ENCODE data around the gene ARHGAP26. TPM values are rescaled to one million over a fixed set of nuclear protein-coding genes. Genes with fewer than 3 reads are reported as not detected.

Gene ARHGAP26
- total and polyA plus RNA-seq, 2 donors (not counting 1 experiment from before 2014, with no cell fraction given): 4.1 to 6.8 TPM

DNA sequence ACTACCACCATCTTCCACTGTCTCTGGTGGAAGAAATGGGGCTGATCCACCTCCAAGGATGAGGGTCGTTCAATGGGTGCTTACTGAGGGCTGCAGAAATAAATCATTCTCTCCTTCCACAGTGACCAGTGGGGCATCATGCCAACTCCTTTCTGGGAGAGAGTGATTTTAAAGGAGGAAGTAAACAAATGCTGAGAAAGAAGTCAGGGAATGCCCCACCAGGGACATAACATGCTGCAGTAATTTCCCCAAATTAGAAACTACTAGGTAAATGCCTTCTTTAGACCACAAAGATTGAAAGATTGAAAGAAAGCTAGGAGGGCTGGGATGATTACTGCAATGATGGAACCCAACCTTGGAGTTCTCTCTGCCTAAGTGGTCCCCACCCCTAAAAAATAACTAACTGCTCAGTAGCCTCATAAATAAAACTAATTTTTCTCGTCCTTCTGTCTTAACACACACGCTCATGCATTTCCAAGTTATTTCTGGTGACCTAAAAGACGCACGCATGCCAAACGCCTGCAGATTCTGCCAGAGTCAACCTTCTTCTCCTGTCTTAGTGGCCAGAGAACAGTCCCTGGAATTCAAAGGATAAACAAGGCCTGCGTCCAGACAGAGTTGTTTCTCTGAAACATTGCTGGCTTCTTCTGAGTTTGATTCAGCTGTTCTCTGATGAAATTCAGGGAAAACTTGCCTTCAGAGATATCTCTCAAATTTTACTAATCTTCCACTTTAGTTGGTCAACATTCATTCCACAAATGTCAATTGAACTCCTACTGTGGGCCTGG is 383.3 kb downstream of the ARHGAP26 start:
- Histone ChIP-seq H3K27me3 (ENCODE audit: control insufficient read depth, insufficient read depth, low read length) (no peaks in the 10 kb centered on the region), H3K9me3 (ENCODE audit: control insufficient read depth, insufficient read depth, low read depth, low read length) (no peaks in the 10 kb centered on the region), H3K4me2 (ENCODE audit: extremely low read depth, insufficient read depth, low read length) (no peak overlapping the region), H3K9ac (ENCODE audit: insufficient read depth, low read length) (no peak overlapping the region), H3K4me3 (replicated peaks in 1 of 4; ENCODE audit: control extremely low read depth in 1 of 4, insufficient read depth in 1 of 4, low read depth in 3 of 4, low read length in 4 of 4) (no peak overlapping the region), H3K4me1 (ENCODE audit: control insufficient read depth, extremely low read depth, insufficient read depth, low read length) (peaks cover 27% of the 10 kb centered on the region), H3K36me3 (ENCODE audit: control insufficient read depth, insufficient read depth, low read length) (no peaks in the 10 kb centered on the region), H3K79me2 (ENCODE audit: control insufficient read depth, insufficient read depth, low read length) (no peaks in the 10 kb centered on the region), H2AFZ (ENCODE audit: low read length) (no peak overlapping the region), H4K20me1 (ENCODE audit: control insufficient read depth, extremely low read depth, insufficient read depth, low read length) (no peaks in the 10 kb centered on the region), H3K27ac (ENCODE audit: insufficient read depth, low read length) (peak overlapping the region; percentile 58)
- DNase-seq (ENCODE audit: low read depth in 2 of 2): peak; percentile 91 to 97
- TF ChIP-seq EZH2 (IDR thresholded peaks at IDR 0.05; ENCODE audit: low read length, missing control alignments): no peak
- TF ChIP-seq, protein P1, sequence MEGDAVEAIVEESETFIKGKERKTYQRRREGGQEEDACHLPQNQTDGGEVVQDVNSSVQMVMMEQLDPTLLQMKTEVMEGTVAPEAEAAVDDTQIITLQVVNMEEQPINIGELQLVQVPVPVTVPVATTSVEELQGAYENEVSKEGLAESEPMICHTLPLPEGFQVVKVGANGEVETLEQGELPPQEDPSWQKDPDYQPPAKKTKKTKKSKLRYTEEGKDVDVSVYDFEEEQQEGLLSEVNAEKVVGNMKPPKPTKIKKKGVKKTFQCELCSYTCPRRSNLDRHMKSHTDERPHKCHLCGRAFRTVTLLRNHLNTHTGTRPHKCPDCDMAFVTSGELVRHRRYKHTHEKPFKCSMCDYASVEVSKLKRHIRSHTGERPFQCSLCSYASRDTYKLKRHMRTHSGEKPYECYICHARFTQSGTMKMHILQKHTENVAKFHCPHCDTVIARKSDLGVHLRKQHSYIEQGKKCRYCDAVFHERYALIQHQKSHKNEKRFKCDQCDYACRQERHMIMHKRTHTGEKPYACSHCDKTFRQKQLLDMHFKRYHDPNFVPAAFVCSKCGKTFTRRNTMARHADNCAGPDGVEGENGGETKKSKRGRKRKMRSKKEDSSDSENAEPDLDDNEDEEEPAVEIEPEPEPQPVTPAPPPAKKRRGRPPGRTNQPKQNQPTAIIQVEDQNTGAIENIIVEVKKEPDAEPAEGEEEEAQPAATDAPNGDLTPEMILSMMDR (conservative IDR thresholded peaks at IDR 0.05 in 1 of 2, IDR thresholded peaks at IDR 0.05 in 1 of 2; ENCODE audit: low read depth in 1 of 2, low read length in 2 of 2): no peak

GRCh38 chr5:143154510-143155370 is 384.6 kb downstream of the ARHGAP26 start:
- TF ChIP-seq, protein P1 (conservative IDR thresholded peaks at IDR 0.05 in 1 of 2, IDR thresholded peaks at IDR 0.05 in 1 of 2; ENCODE audit: low read depth in 1 of 2, low read length in 2 of 2): no peak
- no peak for TF ChIP-seq EZH2 (IDR thresholded peaks at IDR 0.05; ENCODE audit: low read length, missing control alignments)
- Histone ChIP-seq H3K4me3 (replicated peaks in 1 of 4; ENCODE audit: control extremely low read depth in 1 of 4, insufficient read depth in 1 of 4, low read depth in 3 of 4, low read length in 4 of 4) (peak overlapping the region in 1 of 4 experiments; percentile 18), H3K4me1 (ENCODE audit: control insufficient read depth, extremely low read depth, insufficient read depth, low read length) (peaks cover 23% of the 10 kb centered on the region), H3K4me2 (ENCODE audit: extremely low read depth, insufficient read depth, low read length) (peak overlapping the region; percentile 42), H3K27me3 (ENCODE audit: control insufficient read depth, insufficient read depth, low read length) (no peaks in the 10 kb centered on the region), H3K27ac (ENCODE audit: insufficient read depth, low read length) (peak overlapping the region; percentile 58), H3K9me3 (ENCODE audit: control insufficient read depth, insufficient read depth, low read depth, low read length) (no peaks in the 10 kb centered on the region), H4K20me1 (ENCODE audit: control insufficient read depth, extremely low read depth, insufficient read depth, low read length) (no peaks in the 10 kb centered on the region), H3K9ac (ENCODE audit: insufficient read depth, low read length) (peak overlapping the region; percentile 17), H2AFZ (ENCODE audit: low read length) (peak overlapping the region; percentile 41), H3K79me2 (ENCODE audit: control insufficient read depth, insufficient read depth, low read length) (no peaks in the 10 kb centered on the region), H3K36me3 (ENCODE audit: control insufficient read depth, insufficient read depth, low read length) (no peaks in the 10 kb centered on the region)
- DNase-seq (ENCODE audit: low read depth in 2 of 2): peak; percentile 53 to 62

DNA sequence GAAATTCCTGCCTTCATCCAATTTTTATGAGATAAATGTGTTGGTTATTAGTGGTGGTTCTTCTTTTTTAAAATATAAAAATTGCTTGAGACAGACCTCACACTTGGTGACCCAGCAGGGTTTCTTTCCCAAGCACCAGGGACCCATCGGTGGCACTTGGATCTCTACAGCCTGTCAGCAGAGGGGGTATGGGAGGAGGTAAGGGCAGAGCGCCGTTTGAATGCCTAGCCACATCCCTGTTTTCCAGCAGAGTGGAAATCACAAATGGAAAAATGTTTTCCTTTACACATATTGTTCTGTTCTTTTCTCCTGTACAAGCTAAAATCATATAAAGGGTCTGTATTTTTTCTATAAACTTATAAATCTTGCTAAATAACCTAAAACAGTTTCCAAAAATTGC is 385.3 kb downstream of the ARHGAP26 start:
- H3K36me3 ChIP-seq (ENCODE audit: control insufficient read depth, insufficient read depth, low read length): no peaks in the 10 kb centered on the region
- no peak for DNase-seq (ENCODE audit: low read depth in 2 of 2)
- TF ChIP-seq, protein P1 (conservative IDR thresholded peaks at IDR 0.05 in 1 of 2, IDR thresholded peaks at IDR 0.05 in 1 of 2; ENCODE audit: low read depth in 1 of 2, low read length in 2 of 2): no peak
- no peak for TF ChIP-seq EZH2 (IDR thresholded peaks at IDR 0.05; ENCODE audit: low read length, missing control alignments)
- H3K79me2 ChIP-seq (ENCODE audit: control insufficient read depth, insufficient read depth, low read length): no peaks in the 10 kb centered on the region
- no peak overlapping the region for H3K9ac ChIP-seq (ENCODE audit: insufficient read depth, low read length)
- no peak overlapping the region for H2AFZ ChIP-seq (ENCODE audit: low read length)
- H3K27ac ChIP-seq (ENCODE audit: insufficient read depth, low read length): peak overlapping the region; percentile 58
- H3K9me3 ChIP-seq (ENCODE audit: control insufficient read depth, insufficient read depth, low read depth, low read length): no peaks in the 10 kb centered on the region
- no peaks in the 10 kb centered on the region for H4K20me1 ChIP-seq (ENCODE audit: control insufficient read depth, extremely low read depth, insufficient read depth, low read length)
- H3K4me2 ChIP-seq (ENCODE audit: extremely low read depth, insufficient read depth, low read length): no peak overlapping the region
- no peaks in the 10 kb centered on the region for H3K27me3 ChIP-seq (ENCODE audit: control insufficient read depth, insufficient read depth, low read length)
- H3K4me3 ChIP-seq (replicated peaks in 1 of 4; ENCODE audit: control extremely low read depth in 1 of 4, insufficient read depth in 1 of 4, low read depth in 3 of 4, low read length in 4 of 4): no peak overlapping the region
- H3K4me1 ChIP-seq (ENCODE audit: control insufficient read depth, extremely low read depth, insufficient read depth, low read length): peaks cover 23% of the 10 kb centered on the region
